H9 (cell line): Measurements from ENCODE around the gene FAM149A. TPM values are rescaled to one million over a fixed set of nuclear protein-coding genes. Genes with fewer than 3 reads are reported as not detected.

ENCODE experiments used
- DNase-seq: peaks from one replicate; pipeline ENCODE4 v3.0.0-alpha.2; 2017
- H2AFZ ChIP-seq: one replicate; pipeline ENCODE4 v1.6.1; 2013; ENCODE audit warnings: mild to moderate bottlenecking, low read length, control low read depth, moderate library complexity
- H2AK5ac ChIP-seq: 2 replicates; pipeline ENCODE4 v1.6.1; 2013; ENCODE audit warnings: low read length, control low read depth, mixed read lengths; ENCODE audit not compliant: insufficient read length
- H2BK120ac ChIP-seq: one replicate; pipeline ENCODE4 v1.6.1; 2013; ENCODE audit warnings: low read depth, mild to moderate bottlenecking, low read length, control low read depth, inconsistent platforms; ENCODE audit not compliant: poor library complexity, severe bottlenecking
- H2BK12ac ChIP-seq: 2 replicates; pipeline ENCODE4 v1.6.1; 2013; ENCODE audit warnings: low read length, control low read depth, mixed read lengths, low read depth; ENCODE audit not compliant: insufficient read length
- H2BK15ac ChIP-seq: 2 replicates; pipeline ENCODE4 v1.6.1; 2013; ENCODE audit warnings: low read depth, low read length, control low read depth
- H2BK20ac ChIP-seq: one replicate; pipeline ENCODE4 v1.6.1; 2013; ENCODE audit warnings: low read depth, mild to moderate bottlenecking, low read length, control low read depth, inconsistent platforms; ENCODE audit not compliant: poor library complexity, severe bottlenecking
- H2BK5ac ChIP-seq: 2 replicates; pipeline ENCODE4 v1.6.1; 2013; ENCODE audit warnings: low read length, control low read depth, mixed read lengths; ENCODE audit not compliant: insufficient read length
- H3K14ac ChIP-seq: 2 replicates; pipeline ENCODE4 v1.6.1; 2013; ENCODE audit warnings: low read length, control low read depth; ENCODE audit not compliant: insufficient read depth
- H3K18ac ChIP-seq: 2 replicates; pipeline ENCODE4 v1.6.1; 2013; ENCODE audit warnings: low read depth, mild to moderate bottlenecking, mixed read lengths, low read length, control low read depth; ENCODE audit not compliant: insufficient read length
- H3K23ac ChIP-seq: 2 replicates; pipeline ENCODE4 v1.6.1; 2013; ENCODE audit warnings: low read length, control low read depth, mixed read lengths, low read depth; ENCODE audit not compliant: insufficient read length
- H3K23me2 ChIP-seq: 2 replicates; pipeline ENCODE4 v1.6.1; 2013; ENCODE audit warnings: low read depth, mild to moderate bottlenecking, mixed read lengths, low read length, control low read depth; ENCODE audit not compliant: insufficient read length, poor library complexity, severe bottlenecking
- H3K27ac ChIP-seq: 2 replicates; pipeline ENCODE4 v1.5.1; 2013; ENCODE audit warnings: low read length, control low read depth, mixed read lengths, low read depth; ENCODE audit not compliant: insufficient read length
- H3K27me3 ChIP-seq: 2 replicates; pipeline ENCODE4 v1.6.1; 2013; ENCODE audit warnings: low read length, control low read depth, inconsistent platforms; ENCODE audit not compliant: insufficient read depth
- H3K4ac ChIP-seq: 2 replicates; pipeline ENCODE4 v1.6.1; 2013; ENCODE audit warnings: low read depth, mild to moderate bottlenecking, control low read depth, inconsistent platforms, low read length, moderate library complexity
- H3K4me1 ChIP-seq: 2 replicates; pipeline ENCODE4 v1.6.1; 2013; ENCODE audit warnings: low read length, control low read depth, inconsistent platforms; ENCODE audit not compliant: insufficient read depth
- H3K4me2 ChIP-seq: 2 replicates; pipeline ENCODE4 v1.6.1; 2013; ENCODE audit warnings: low read length, control low read depth, mixed read lengths; ENCODE audit not compliant: insufficient read length, insufficient read depth
- H3K56ac ChIP-seq: 2 replicates; pipeline ENCODE4 v1.6.1; 2013; ENCODE audit warnings: low read depth, mild to moderate bottlenecking, mixed read lengths, low read length, control low read depth; ENCODE audit not compliant: insufficient read length
- H3K79me1 ChIP-seq: 2 replicates; pipeline ENCODE4 v1.6.1; 2013; ENCODE audit warnings: low read depth, mild to moderate bottlenecking, moderate library complexity, low read length, control low read depth, inconsistent platforms; ENCODE audit not compliant: insufficient read depth, poor library complexity, severe bottlenecking
- H3K79me2 ChIP-seq: 2 replicates; pipeline ENCODE4 v1.6.1; 2013; ENCODE audit warnings: low read length, control low read depth, inconsistent platforms; ENCODE audit not compliant: insufficient read depth
- H3K9ac ChIP-seq: 2 replicates; pipeline ENCODE4 v1.6.1; 2013; ENCODE audit warnings: low read length, control low read depth, mixed read lengths; ENCODE audit not compliant: insufficient read length; ENCODE audit errors: extremely low read depth
- H3K9me3 ChIP-seq: one replicate; pipeline ENCODE4 v1.6.1; 2013; ENCODE audit warnings: low read depth, low read length, inconsistent platforms; ENCODE audit not compliant: control insufficient read depth
- H3T11ph ChIP-seq: one replicate; pipeline ENCODE4 v1.6.1; 2013; ENCODE audit warnings: mild to moderate bottlenecking, low read length, control low read depth, inconsistent platforms
- H4K20me1 ChIP-seq: one replicate; pipeline ENCODE4 v1.6.1; 2013; ENCODE audit not compliant: control insufficient read depth, insufficient read length, insufficient read depth
- H4K5ac ChIP-seq: 2 replicates; pipeline ENCODE4 v1.6.1; 2013; ENCODE audit warnings: low read depth, mild to moderate bottlenecking, mixed read lengths, low read length, control low read depth; ENCODE audit not compliant: insufficient read length
- H4K8ac ChIP-seq: replicated peaks from 2 replicates; pipeline ENCODE4 v1.6.1; 2013; ENCODE audit warnings: low read length, control low read depth, mixed read lengths, low read depth; ENCODE audit not compliant: insufficient read length
- H4K91ac ChIP-seq: 2 replicates; pipeline ENCODE4 v1.6.1; 2013; ENCODE audit warnings: low read depth, mild to moderate bottlenecking, moderate library complexity, mixed read lengths, low read length, control low read depth; ENCODE audit not compliant: insufficient read length
- H3K27ac Mint-ChIP-seq, 3 experiments: 2 replicates in 2 of 3; 3 replicates in 1 of 3; pipeline ENCODE4 v1.8.0; 2020 to 2021; ENCODE audit warnings: mixed read lengths in 3 of 3, mild to moderate bottlenecking in 1 of 3, moderate library complexity in 1 of 3
- H3K27me3 Mint-ChIP-seq: 2 replicates; pipeline ENCODE4 v1.8.0; 2021; ENCODE audit warnings: low read depth, mild to moderate bottlenecking, moderate library complexity, mixed read lengths
- H3K36me3 Mint-ChIP-seq, 3 experiments: 2 replicates in 2 of 3; 3 replicates in 1 of 3; pipeline ENCODE4 v1.8.0; 2020 to 2021; ENCODE audit warnings: low read depth in 3 of 3, mixed read lengths in 3 of 3; ENCODE audit not compliant: insufficient read depth in 1 of 3
- H3K4me1 Mint-ChIP-seq, 2 experiments: 2 replicates each; pipeline ENCODE4 v1.8.0; 2020; ENCODE audit warnings: mixed read lengths in 2 of 2
- H3K4me3 Mint-ChIP-seq, 2 experiments: 2 replicates in 1 of 2; 3 replicates in 1 of 2; pipeline ENCODE4 v1.8.0; 2020 to 2021; ENCODE audit warnings: mild to moderate bottlenecking in 2 of 2, mixed read lengths in 2 of 2, moderate library complexity in 1 of 2
- H3K9me3 Mint-ChIP-seq, 2 experiments: 2 replicates in 1 of 2; 3 replicates in 1 of 2; pipeline ENCODE4 v1.8.0; 2020; ENCODE audit warnings: mild to moderate bottlenecking in 2 of 2, mixed read lengths in 2 of 2, moderate library complexity in 1 of 2
- WGBS: extraction: QIAGEN DNeasy Blood & Tissue Kit; methylation state at CpG from one replicate; pipeline ENCODE4 v1.1.7; 2013; ENCODE audit warnings: missing lambda C conversion rate, low lambda C conversion rate, mixed read lengths; ENCODE audit not compliant: insufficient read length; ENCODE audit errors: extremely low coverage; 5-methylcytosine and 5-hydroxymethylcytosine counted together
- total RNA-seq: library from RNA; stranded (reverse); gene quantifications from 2 replicates; pipeline ENCODE4 v1.2.1, GENCODE V29; 2021
- TF ChIP-seq, protein P1 (sequence below): fragments of 200-600 bp; sonication (generic); conservative IDR thresholded peaks from 3 replicates; pipeline ENCODE4 v1.8.0; 2021; ENCODE audit warnings: antibody characterized with exemption, mild to moderate bottlenecking

Gene FAM149A
- total RNA-seq, 1 experiment from 2014 or later = 5.9 TPM

DNA sequence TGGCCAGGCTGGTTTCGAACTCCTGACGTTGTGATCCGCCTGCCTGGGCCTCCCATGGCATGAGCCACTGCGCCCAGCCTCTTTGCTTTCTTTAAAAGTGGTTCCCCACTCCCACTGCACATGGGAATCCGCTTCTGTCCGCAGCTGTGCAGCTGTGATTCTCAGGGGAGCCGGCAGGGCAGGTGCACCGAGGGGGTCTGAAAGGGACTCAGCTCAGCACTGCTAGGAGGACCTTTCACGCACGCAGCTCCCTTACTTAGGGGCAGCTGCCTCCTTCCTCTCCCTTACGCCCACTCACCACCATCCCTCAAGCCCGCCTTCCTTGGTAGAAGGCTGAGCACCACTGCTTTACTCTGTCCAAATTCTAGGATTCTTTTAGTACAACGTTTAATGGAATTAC lies 46.4 kb downstream of the FAM149A start:
- H2AFZ ChIP-seq = no peak overlapping the region
- no peak overlapping the region for H3K23ac ChIP-seq
- no peak overlapping the region for H3K27ac Mint-ChIP-seq
- H2BK12ac ChIP-seq = no peak overlapping the region
- H3K9ac ChIP-seq = no peak overlapping the region
- peaks cover 14% of the 10 kb centered on the region for H3K27me3 Mint-ChIP-seq
- H3K79me2 ChIP-seq = no peaks in the 10 kb centered on the region
- no peak overlapping the region for H3T11ph ChIP-seq
- H3K4me1 Mint-ChIP-seq = peaks cover 18 to 20% of the 10 kb centered on the region in 2 experiments
- no peaks in the 10 kb centered on the region for H3K4me1 ChIP-seq
- H3K4ac ChIP-seq = no peak overlapping the region
- H2AK5ac ChIP-seq = no peak overlapping the region
- H2BK120ac ChIP-seq = no peak overlapping the region
- no peak overlapping the region for H2BK15ac ChIP-seq
- no peak overlapping the region for H2BK20ac ChIP-seq
- H3K9me3 ChIP-seq = no peaks in the 10 kb centered on the region
- H4K5ac ChIP-seq = no peak overlapping the region
- no peaks in the 10 kb centered on the region for H3K9me3 Mint-ChIP-seq
- no peak overlapping the region for H3K18ac ChIP-seq
- no peak overlapping the region for H3K27ac ChIP-seq
- WGBS = no CpG with 5 or more reads among the region's 13 CpGs
- no peak overlapping the region for H3K14ac ChIP-seq
- no peak overlapping the region for H4K91ac ChIP-seq
- TF ChIP-seq, protein P1, sequence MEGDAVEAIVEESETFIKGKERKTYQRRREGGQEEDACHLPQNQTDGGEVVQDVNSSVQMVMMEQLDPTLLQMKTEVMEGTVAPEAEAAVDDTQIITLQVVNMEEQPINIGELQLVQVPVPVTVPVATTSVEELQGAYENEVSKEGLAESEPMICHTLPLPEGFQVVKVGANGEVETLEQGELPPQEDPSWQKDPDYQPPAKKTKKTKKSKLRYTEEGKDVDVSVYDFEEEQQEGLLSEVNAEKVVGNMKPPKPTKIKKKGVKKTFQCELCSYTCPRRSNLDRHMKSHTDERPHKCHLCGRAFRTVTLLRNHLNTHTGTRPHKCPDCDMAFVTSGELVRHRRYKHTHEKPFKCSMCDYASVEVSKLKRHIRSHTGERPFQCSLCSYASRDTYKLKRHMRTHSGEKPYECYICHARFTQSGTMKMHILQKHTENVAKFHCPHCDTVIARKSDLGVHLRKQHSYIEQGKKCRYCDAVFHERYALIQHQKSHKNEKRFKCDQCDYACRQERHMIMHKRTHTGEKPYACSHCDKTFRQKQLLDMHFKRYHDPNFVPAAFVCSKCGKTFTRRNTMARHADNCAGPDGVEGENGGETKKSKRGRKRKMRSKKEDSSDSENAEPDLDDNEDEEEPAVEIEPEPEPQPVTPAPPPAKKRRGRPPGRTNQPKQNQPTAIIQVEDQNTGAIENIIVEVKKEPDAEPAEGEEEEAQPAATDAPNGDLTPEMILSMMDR = no peak
- H3K27me3 ChIP-seq = no peaks in the 10 kb centered on the region; the same call in 1 of the 2 replicates
- H3K4me3 Mint-ChIP-seq = no peak overlapping the region
- H4K20me1 ChIP-seq = no peaks in the 10 kb centered on the region
- no peak overlapping the region for H3K4me2 ChIP-seq
- no peak overlapping the region for H3K56ac ChIP-seq
- no peaks in the 10 kb centered on the region for H3K23me2 ChIP-seq
- DNase-seq = no peak
- peaks cover 7 to 29% (median 8%) of the 10 kb centered on the region in 3 experiments for H3K36me3 Mint-ChIP-seq
- H2BK5ac ChIP-seq = no peak overlapping the region
- H3K79me1 ChIP-seq = no peaks in the 10 kb centered on the region
- no peak overlapping the region for H4K8ac ChIP-seq
